Left colon (tissue), 2 donors: ENCODE measurements around the gene NDE1. TPM values are rescaled to one million over a fixed set of nuclear protein-coding genes. Genes with fewer than 3 reads are reported as not detected.
A peak's percentile ranks its signal among the peaks of the same experiment; 100 is the strongest.
"Not testable (repeated sequence)": the region's sequence is repeated elsewhere in the genome, so short reads cannot be mapped to it uniquely, and the experiment has no call there.

ENCODE experiments used
- ATAC-seq: fragments of 200-7000 bp; cut with Tn5 transposase; one replicate; pipeline ENCODE4 v1.9.1; 2020; ENCODE audit warnings: mild to moderate bottlenecking, moderate library complexity
- DNase-seq, 2 donors: peaks; one replicate each; pipeline ENCODE4 v3.0.0-alpha.2; 2020
- intact Hi-C, 2 donors: fragments of 100-400 bp; cut with DNase I in 1 of 2; cut with micrococcal nuclease in 1 of 2; formaldehyde crosslinking; loops; one replicate each; pipeline versions ENCODE4 v1.11.2 to v1.14.0; 2022; cut with DNase I, micrococcal nuclease
- long read RNA-seq: library from polyadenylated mRNA; unstranded; transcript quantifications from one replicate; pipeline ENCODE4 v2.0.0, GENCODE V29; 2021
- total RNA-seq, 2 donors: library from RNA; stranded (reverse); fragmentation: NEBNext Ultra II Directional; extraction: Animal tissue kit (Norgen Biotek cat#: 25700); gene quantifications; one replicate each; pipeline ENCODE4 v1.2.1, GENCODE V29; 2021
- donor health status: DM: no; HTN: no; CAD: no.
- donor health status: DM: yes; HTN: yes; CAD: no.

NDE1 gene, protein sequence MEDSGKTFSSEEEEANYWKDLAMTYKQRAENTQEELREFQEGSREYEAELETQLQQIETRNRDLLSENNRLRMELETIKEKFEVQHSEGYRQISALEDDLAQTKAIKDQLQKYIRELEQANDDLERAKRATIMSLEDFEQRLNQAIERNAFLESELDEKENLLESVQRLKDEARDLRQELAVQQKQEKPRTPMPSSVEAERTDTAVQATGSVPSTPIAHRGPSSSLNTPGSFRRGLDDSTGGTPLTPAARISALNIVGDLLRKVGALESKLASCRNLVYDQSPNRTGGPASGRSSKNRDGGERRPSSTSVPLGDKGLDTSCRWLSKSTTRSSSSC
- total RNA-seq: 10 to 100 TPM; 24.8 to 30.9 TPM
- long read RNA-seq, transcript NDE1-201 (9 exons, 3,221 nt): major isoform, 10 of 23 reads
- long read RNA-seq, partial matches to known transcripts: 3 of 23 reads
- long read RNA-seq, other reads (novel, unspliced or antisense): 10 of 23 reads

DNA sequence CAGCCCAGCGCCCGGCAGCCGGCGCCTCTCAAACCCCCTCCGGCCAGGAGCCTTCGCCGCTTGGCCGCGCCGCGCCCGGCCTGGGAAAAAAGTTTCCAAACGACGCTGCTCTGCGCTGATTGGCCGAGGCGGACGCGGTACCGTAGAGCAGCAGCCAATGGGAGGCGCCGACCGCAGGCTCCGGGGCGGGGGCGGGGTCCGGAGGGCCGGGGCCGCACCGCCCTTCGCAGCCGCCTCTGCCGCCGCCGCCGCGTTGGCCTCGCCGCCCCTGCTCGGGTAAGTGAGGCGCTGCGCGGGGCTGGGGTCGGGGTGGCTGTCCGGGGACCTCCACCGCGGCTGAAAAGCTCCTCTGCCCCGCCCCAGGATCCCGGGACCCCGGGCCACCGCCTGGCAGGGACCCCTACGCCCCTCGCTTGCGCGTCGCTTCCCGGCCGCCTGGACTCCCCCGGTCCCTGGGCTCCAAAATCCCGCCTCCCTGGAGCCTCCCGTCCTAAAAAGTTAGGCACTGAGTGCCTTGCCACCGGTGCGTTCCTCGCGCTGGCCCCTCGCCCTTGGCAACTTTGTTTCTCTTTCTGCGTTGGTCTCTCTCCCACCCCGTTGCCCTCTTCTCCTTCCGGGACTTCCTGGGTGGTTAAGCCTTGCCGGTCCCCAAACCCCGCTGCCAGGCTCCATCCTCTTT is at the start of gene NDE1:
Gene NDE1 (plus strand): TSS at position 227 of the 679 bp plus-strand sequence. CDS start 14,534 bp downstream, outside the sequence.
- peak; percentile 98 for ATAC-seq
- intact Hi-C loops: no loop called here
- peak; percentile 90 to 94 for DNase-seq

DNA sequence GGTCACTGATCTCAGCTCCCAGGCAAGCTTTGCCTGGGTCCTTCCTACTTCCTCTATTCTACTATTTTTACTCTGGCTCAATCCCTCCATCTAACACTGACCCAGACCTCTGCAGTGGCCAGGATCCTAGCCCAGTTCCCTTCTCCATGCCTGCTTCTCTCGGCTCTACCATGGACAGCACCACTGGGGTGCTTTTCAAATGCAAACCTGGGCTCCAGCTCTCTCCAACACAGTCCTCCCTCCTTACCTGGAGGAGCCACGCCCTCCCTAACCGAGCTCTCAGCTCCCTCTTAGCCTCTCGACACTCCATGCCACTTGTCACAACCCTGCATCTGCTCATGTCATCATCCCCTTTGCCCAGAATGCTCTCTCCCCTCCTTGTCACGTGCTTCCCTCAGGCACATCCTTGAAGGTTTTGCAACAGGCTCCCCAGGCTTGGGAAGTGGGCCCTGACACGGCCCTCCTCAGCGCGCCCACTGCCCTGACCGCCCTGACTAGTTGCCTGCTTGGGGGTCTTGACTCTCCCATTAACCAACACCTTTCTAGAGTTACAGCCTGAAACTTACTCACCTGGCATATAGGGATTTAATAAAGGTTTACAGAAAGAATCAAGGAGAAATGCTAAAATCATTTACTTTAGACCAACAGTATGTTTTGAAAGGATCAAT is 48.7 kb upstream of the NDE1 start:
- ATAC-seq: no peak
- intact Hi-C loops: no loop called here

DNA sequence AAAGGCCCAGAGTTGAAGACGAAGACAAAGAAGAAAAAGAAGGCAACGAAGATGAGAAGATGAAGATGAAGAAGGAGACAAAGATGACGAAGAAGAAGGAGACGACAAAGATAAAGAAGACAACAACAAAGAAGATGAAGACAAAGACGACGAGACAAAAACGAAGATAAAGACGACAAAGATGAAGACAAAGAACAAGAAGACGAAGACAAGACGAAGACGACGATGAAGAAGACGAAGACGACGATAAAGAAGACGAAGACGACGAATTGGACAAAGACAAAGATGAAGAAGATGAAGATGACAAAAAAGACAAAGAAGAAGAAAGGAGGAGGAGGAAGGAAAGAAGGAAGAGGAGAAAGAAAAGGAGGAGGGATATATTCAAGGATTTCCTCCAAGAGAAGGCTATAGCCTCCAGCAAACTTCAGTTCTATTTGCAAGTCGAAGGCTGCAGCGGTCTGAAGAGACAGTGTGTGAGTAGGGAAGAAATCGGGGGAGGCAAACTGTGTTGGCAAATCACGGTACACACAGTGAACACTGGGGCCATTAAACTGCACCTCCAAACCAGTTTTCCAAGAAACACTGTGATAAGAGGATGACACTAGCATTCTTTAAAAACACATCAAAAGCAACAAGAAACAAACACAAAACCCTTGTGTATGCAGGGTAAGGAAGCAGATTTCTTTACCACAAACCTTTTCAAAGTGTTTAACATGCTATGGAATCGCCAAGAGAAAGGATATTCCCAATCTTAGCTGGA is 47.6 kb upstream of the NDE1 start:
- ATAC-seq (no peak), DNase-seq (no peak)
- intact Hi-C loops: no loop called here

More for the DNA sequence above, 48.7 kb upstream of the NDE1 start:
- DNase-seq: no peak

DNA sequence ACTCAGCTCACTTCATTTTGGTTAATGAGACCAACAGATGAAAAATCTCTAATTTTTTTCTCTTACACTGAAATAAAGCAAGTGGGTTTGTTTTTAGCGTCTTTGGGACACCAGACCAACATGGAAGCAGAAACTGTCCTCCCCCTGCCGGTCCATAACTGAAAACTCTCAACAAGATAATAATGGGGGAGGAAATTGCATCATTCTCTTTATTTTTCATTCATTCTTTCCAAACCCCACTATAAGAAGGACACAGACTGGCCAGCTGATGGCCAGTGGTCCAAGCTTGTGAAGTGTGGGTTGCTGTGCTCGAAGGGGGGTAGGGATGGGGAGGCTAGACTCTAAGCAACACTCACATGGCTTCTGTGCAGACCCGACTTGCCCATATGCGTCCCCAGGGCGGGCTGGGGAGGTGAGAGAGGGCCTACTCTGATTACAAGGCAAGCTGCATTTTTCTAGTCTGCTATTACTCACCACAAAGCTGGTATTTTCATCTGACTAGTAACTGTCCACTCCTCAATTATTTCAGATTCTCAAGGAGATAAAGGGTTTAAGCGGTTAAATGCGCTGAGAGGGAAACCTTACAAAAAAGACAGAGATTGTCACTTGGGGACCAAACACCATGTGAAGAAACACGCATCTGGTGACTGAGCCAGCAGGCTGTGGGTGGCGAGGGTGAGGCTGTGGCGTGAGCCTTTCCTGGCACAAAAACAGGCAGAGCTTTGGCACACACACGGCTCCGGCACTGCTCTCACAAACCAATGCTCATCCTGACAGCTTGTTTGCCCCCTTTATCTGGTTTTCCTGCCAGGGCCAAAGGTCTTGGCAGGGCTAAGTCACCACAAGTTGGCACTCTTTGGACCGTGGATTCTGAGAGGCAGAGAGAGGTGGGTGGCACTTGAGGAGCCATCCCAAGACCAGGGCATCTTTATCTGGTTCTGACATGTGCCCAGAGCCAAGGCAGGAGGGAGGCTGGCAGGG is 45.3 kb upstream of the NDE1 start:
- intact Hi-C loops: no loop called here
- no peak for ATAC-seq
- no peak for DNase-seq

DNA sequence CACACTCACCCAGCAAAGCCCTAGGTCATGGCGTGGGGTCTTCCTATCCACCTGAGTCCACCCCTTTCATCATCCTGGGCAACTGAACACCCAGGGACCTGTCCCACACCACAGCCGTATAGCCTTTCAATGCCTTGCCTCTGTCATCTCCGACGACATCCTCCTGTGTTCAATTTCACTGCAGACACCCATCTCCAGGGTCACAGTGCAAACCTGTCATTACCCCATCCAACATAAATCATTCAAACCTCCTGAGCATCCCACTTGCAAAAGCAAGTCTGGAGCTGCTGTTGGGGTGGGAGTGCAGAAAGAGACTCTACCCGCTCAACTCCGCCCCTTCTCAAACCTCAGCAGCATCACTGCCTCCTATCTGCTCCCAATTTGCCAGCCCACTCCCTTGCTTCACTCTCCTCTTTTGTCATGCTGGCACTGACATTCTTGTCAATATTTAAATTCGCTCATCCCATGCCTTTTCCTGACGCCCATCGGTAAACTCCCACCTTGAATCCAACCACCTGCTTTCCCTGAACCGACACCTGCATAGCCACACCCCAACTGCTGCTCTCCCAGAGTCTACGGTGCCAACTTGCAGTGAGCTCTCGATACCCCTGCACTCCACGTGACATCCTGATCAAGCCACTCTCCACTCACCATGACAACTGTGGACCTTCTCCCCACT is 44.1 kb upstream of the NDE1 start:
- ATAC-seq (peak; percentile 78), DNase-seq (no peak)
- intact Hi-C loops: no loop called here

DNA sequence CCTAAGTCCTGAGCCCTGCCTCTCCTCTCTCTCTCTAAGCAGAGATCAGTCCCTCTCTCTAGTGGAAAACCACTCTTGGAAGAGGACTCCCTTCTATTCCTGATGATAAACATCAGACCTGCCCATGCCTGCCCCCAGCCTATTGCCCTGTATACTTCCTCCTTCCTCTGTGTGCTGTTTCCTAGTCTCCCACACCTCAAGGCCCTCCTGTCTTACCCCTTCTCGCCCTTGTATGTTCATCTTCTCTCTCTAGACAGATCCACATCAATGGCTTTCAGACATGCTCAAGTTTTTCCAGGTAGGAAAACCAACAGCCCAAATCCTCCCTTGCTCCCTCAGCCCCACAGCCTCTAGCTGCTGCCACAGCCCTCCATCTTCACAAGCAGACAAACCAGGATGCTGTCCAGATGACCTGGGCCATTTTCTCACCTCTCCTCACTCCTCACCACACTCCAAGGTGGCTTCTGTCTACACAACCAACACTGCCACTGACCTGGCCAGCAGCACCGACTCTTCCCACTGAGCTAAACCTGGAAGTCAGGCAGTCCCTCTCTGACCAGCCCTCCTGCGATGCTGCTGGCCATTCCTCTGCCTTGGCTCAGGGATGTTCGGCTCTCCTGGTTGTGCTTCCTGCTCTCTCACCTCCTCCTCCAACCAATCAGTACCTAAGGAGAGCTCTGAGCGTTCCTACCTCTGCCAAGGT is 43.4 kb upstream of the NDE1 start:
- DNase-seq (no peak), ATAC-seq (peak; percentile 78)
- intact Hi-C loops: no loop called here

DNA sequence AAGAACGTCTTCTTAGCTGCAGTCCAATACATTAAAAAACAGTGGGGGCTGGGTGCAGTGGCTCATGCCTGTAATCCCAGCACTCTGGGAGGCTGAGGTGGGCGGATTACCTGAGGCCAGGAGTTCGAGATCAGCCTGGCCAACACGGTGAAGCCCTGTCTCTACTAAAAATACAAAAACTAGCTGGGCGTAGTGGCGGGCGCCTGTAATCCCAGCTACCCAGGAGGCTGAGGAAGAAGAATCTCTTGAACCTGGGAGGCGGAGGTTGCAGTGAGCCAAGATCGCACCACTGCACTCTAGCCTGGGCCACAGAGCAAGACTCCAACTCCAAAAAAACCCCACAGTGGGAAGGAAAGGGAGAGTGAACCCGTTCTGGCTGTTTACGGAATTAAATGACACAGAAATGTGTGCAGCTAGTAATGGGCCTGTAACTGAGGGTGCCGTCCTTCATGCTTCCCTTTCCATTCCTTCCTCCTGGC is 42.8 kb upstream of the NDE1 start:
- DNase-seq, intact Hi-C loops, ATAC-seq: not testable (repeated sequence)

DNA sequence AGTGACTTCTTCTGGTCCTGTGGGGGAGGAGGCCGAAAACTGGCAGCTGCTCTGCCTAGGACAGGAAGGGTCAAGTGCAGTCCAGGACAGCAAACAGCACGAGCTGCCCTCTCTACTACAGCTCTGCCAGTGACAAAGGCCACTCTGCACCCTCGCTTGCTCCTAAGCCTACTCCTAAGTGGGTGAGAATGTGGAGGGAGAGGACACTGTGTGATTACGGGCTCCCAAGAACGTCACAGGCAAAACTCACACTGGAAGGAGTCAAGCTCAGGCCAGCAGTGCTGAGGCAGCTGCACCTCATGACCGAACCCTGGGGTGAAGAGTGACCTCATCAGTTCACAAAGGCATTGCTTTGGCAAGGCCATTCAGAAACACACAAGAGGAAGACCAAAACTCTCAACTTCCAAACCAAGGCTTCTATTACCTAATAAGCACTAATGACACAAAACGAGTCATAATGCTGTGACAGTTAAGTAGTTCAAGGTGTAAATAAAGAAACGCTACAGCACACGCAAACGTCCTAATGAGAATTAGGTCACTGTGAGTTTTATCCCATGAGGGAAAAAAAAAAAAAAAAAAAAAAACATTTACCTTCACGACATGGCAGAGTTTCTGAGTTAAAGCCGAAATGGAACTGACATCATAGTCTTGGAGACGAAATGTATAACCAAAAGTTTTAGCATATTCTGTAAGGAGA is 42.2 kb upstream of the NDE1 start:
- peak; percentile 11 for ATAC-seq
- intact Hi-C loops: no loop called here

DNA sequence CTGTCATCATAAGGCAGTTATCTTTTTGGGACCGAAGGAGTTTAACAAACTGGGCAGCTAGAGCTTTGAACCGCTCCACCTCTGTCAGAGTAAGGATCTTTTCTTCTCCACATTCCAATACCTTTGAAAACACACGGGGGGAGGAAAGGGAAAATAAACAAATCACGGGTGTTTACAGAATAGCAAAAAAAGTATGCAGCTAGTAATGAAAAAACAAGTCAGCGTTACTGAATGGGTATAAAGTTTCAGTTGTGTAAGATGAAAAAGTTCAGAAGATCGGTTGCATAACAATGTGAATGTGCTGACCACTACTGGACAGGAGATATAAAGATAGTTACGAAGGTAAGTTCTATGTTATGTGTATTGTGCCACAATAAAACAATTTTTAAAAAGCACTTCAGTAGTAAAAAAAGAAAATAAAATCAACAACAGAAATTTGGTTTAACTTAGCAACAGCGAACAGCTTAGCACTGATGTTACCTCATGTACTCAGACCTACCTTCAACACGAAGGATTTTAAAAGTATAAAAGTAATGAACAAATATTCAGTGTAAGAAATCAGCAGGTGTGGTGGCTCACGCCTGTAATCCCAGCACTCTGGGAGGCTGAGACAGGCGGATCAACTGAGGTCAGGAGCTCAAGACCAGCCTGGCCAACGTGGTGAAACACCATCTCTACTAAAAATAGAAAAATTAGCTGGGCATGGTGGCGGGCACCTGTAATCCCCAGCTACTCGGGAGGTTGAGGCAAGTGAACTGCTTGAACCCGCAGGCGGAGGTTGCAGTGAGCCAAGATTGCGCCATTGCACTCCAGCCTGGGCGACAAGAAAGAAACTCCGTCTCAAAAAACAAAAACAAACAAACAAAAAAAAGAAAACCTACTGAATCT is 41.4 kb upstream of the NDE1 start:
- ATAC-seq: no peak
- intact Hi-C loops: no loop called here

More for the DNA sequence above, 42.2 kb upstream of the NDE1 start:
- DNase-seq: no peak

DNA sequence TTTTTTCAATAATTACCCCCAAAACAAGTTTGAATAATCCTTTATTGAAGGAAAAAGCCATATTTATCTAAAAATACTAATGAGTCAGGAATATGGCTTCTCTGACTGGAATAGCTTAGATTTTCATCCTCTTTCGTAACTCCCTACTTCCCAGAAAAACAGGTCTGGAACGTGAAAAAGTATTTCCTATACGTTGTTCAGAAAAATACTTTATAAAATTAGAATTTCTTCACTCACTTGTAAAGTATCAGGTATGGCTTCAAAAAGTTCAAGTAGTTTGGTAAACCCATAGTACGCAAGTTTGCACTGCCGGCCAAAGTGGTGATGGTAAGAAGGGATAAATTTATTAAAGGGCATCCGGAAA is 40.8 kb upstream of the NDE1 start:
- DNase-seq (no peak), ATAC-seq (no peak)
- intact Hi-C loops: no loop called here

More for the DNA sequence above, 41.4 kb upstream of the NDE1 start:
- DNase-seq: no peak

DNA sequence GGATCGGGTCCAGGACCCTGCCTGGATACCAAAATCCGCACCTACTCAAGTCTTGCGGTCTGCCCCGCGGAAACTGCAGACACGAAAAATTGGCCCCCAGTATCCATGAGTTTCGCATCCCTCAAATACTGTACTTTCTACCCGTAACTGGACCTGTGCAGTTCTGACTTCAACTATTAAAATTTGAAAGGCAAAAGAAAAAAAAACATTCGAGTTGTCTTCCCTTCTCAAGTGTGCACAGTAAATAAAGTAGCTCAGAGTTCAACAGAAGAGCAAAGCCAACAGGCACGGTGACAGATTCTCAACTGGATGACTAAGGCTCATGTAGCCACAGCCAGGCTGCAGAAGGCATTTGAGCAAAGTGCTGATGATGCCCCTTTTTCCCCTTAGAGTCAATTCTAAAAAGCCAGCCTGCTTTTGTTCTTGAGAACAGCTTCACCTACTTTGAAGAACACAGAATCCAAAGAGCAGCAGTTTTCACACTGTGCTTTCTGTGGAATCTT is 39.6 kb upstream of the NDE1 start:
- DNase-seq (no peak), ATAC-seq (no peak)
- intact Hi-C loops: no loop called here

DNA sequence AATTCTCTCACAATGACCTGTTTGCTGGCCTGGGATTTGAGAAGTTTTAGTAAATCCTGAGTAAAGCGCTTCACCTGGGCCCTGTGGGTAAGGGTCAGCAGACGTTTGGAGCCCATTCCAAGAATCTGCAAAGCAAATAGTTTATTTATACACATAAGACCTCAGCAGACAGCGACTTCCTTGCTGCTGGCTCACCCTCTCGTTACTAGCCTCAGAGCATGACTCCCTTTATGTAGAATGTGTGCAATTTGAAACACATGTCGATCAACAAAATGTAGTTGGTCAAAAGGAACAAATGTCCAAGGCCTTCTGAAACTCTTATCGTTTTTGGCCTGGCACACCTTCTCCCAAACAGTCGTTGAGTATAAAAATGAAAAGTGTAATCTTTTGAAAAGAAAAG is 38.4 kb upstream of the NDE1 start:
- intact Hi-C loops: no loop called here
- ATAC-seq (no peak), DNase-seq (no peak)

DNA sequence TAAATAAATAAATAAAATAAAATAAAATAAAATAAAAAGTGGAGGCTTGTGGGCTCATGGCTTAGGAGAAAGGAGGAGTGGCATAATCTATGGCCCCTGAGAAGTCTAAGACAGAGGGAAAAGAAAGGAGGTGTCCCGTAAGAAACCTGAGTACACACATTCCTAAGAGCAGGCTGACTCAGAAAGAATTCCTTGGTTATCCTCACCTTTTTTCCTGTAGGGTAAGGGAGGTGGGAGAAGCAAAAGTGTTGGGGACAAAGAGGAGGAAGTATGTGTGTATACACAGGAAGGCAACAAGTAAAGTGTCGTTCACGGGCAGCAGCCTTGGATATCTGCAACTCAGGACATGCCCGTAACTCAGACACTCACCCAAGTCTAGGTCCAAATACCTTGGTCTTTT is 36.4 kb upstream of the NDE1 start:
- ATAC-seq: no peak
- intact Hi-C loops: no loop called here

DNA sequence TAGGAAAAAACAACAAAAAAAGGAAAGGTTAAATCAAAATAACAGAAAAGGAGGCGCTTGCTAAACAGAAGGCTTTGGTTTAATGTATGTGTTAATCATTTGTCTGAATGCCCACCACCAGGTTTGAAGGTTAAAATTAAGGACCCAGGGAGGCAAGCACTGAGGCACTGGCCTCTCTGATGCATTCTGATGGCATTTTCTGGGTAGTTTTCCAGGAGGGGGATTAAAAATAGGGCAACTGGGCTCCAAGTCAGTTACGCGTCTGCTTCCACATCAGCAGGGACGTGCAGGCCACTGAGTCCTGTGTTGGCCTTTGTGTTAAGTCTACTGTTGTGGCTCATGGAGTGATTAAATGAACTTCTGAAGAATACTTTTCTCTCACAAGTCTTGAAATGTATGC is 34.0 kb upstream of the NDE1 start:
- no peak for ATAC-seq

More for the DNA sequence above, 36.4 kb upstream of the NDE1 start:
- no peak for DNase-seq

More for the DNA sequence above, 34.0 kb upstream of the NDE1 start:
- no peak for DNase-seq
- intact Hi-C loops: no loop called here
